ENCODE results near the gene P3H3. TPM values are rescaled to one million over a fixed set of nuclear protein-coding genes. Genes with fewer than 3 reads are reported as not detected.

Gene P3H3
- polyA plus RNA-seq, 2 of the 4 experiments (the other 2 are of a cell fraction): 8.6 to 21.9 TPM

GRCh38 chr12:6830999-6831398 lies 2.8 kb downstream of the P3H3 start:
- no peak overlapping the region for H3K4me3 ChIP-seq
- no peak overlapping the region for H3K27ac ChIP-seq
- DNase-seq (ENCODE audit: low read depth in 1 of 2, low spot score in 1 of 2): no peak
- FAIRE-seq: no peak
- H3K4me1 ChIP-seq: peaks cover 19% of the 10 kb centered on the region
- POLR2A ChIA-PET: no interaction called here
- no peak for TF ChIP-seq EHMT2 (IDR thresholded peaks at IDR 0.05; ENCODE audit: low read depth)
- no peak for TF ChIP-seq GATA3 (IDR thresholded peaks at IDR 0.05; ENCODE audit: borderline replicate concordance)
- no peak for TF ChIP-seq TP53 (CRISPR knock-in tag; IDR thresholded peaks at IDR 0.05)
- no peak for TF ChIP-seq CHD2 (IDR thresholded peaks at IDR 0.05; ENCODE audit: low read length, partially characterized antibody)
- WGBS (ENCODE audit: missing lambda C conversion rate): 91% methylated on average over 6 of the region's 6 CpGs
- no peak for ATAC-seq
- no peak overlapping the region for H3K4me2 ChIP-seq
- CTCF ChIA-PET: interaction anchor here (0.9 to 29.8 kb wide), 8 partner anchors 11 to 96 kb away, joined by 3 to 306 read pairs (median 4); partner anchors contain the start of genes CD4, GNB3 and MLF2
- H3K9me3 ChIP-seq: no peaks in the 10 kb centered on the region

GRCh38 chr12:6831450-6831995 lies 3.3 kb downstream of the P3H3 start:
- Histone ChIP-seq H3K27ac (no peak overlapping the region), H3K9me3 (no peaks in the 10 kb centered on the region), H3K4me3 (no peak overlapping the region), H3K4me2 (no peak overlapping the region), H3K4me1 (peaks cover 19% of the 10 kb centered on the region)
- TF ChIP-seq EP300 (IDR thresholded peaks at IDR 0.05) (no peak), ATOH8 (CRISPR knock-in tag; IDR thresholded peaks at IDR 0.05; ENCODE audit: low read depth) (no peak), E2F6 (IDR thresholded peaks at IDR 0.05; ENCODE audit: borderline replicate concordance, low read depth) (no peak), FOXS1 (CRISPR knock-in tag; IDR thresholded peaks at IDR 0.05) (no peak), CHD2 (IDR thresholded peaks at IDR 0.05; ENCODE audit: low read length, partially characterized antibody) (no peak)
- ATAC-seq (no peak), FAIRE-seq (no peak), DNase-seq (ENCODE audit: low read depth in 1 of 2, low spot score in 1 of 2) (no peak)
- CTCF ChIA-PET: interaction anchor here (1.1 to 29.8 kb wide), 8 partner anchors 11 to 94 kb away, joined by 3 to 306 read pairs (median 49); partner anchors contain the start of genes CD4, CDCA3, GNB3 and MLF2
- POLR2A ChIA-PET: no interaction called here
- 90% methylated on average over 12 of the region's 12 CpGs for WGBS (ENCODE audit: missing lambda C conversion rate)

- CTCF ChIA-PET: interaction anchor here (1.8 to 29.8 kb wide), 9 partner anchors 9 to 97 kb away, joined by 5 to 306 read pairs (median 78); partner anchors contain the start of genes CD4, CDCA3, GNB3 and GPR162
- Histone ChIP-seq H3K4me1 (peaks cover 16% of the 10 kb centered on the region), H3K9me3 (no peaks in the 10 kb centered on the region), H3K4me2 (no peak overlapping the region), H3K4me3 (no peak overlapping the region), H3K27ac (no peak overlapping the region)
- FAIRE-seq (no peak), DNase-seq (ENCODE audit: low read depth in 1 of 2, low spot score in 1 of 2) (no peak), ATAC-seq (no peak)
- no peak for TF ChIP-seq HOXB13 (CRISPR knock-in tag; IDR thresholded peaks at IDR 0.05; ENCODE audit: low read depth)
- TF ChIP-seq HDAC2 (IDR thresholded peaks at IDR 0.05): no peak
- no peak for TF ChIP-seq ESRRA (IDR thresholded peaks at IDR 0.05; ENCODE audit: borderline replicate concordance, low read length)
- no peak for TF ChIP-seq RFX5 (IDR thresholded peaks at IDR 0.05)
- TF ChIP-seq TFCP2L1 (CRISPR knock-in tag; IDR thresholded peaks at IDR 0.05): no peak
- no peak for TF ChIP-seq CHD2 (IDR thresholded peaks at IDR 0.05; ENCODE audit: low read length, partially characterized antibody)
- TF ChIP-seq HMGXB4 (CRISPR knock-in tag; IDR thresholded peaks at IDR 0.05; ENCODE audit: borderline replicate concordance): no peak
- no peak for TF ChIP-seq POLR2A (IDR thresholded peaks at IDR 0.05; ENCODE audit: low read length)
- no peak for TF ChIP-seq CBX8 (IDR thresholded peaks at IDR 0.05)
- no peak for TF ChIP-seq PHF8 (IDR thresholded peaks at IDR 0.05; ENCODE audit: borderline replicate concordance, low read depth)
- TF ChIP-seq CHD4 (IDR thresholded peaks at IDR 0.05; ENCODE audit: borderline replicate concordance): no peak
- no peak for TF ChIP-seq ZFP36 (IDR thresholded peaks at IDR 0.05; ENCODE audit: borderline replicate concordance, partially characterized antibody)
- TF ChIP-seq EHF (CRISPR knock-in tag; IDR thresholded peaks at IDR 0.05): no peak
- no peak for TF ChIP-seq MAZ (IDR thresholded peaks at IDR 0.05; ENCODE audit: borderline replicate concordance, low read depth, low read length)
- no peak for TF ChIP-seq RARB (CRISPR knock-in tag; IDR thresholded peaks at IDR 0.05)
- 94% methylated on average over 4 of the region's 4 CpGs for WGBS (ENCODE audit: missing lambda C conversion rate)
- POLR2A ChIA-PET: no interaction called here
Observed at GRCh38 chr12:6832125-6832524, 3.9 kb downstream of the P3H3 start.

All from A549 (cell line).